IMR-90 (cell line): ENCODE measurements around the gene IST1. TPM values are rescaled to one million over a fixed set of nuclear protein-coding genes. Genes with fewer than 3 reads are reported as not detected.

Source experiments
- ATAC-seq: fragments of 200-7000 bp; cut with Tn5 transposase; 2 replicates; pipeline ENCODE4 v1.9.1; 2020; ENCODE audit warnings: low read depth, mild to moderate bottlenecking, moderate library complexity
- BruUV-seq: library from RNA; stranded (reverse); fragments of 400-500 nt; replicated peaks from 2 replicates; lab custom pipeline; 2021; lab: Mats Ljungman, UMichigan
- CTCF ChIA-PET: fragments of 300-600 bp; formaldehyde crosslinking; extraction: SDS; loops from one replicate; lab custom pipeline; 2021; ENCODE audit warnings: antibody characterized with exemption; lab: Yijun Ruan, JAX
- POLR2A ChIA-PET: fragments of 300-600 bp; sonication (Branson Sonifier 250); formaldehyde crosslinking; loops from one replicate; lab custom pipeline; 2022; ENCODE audit warnings: antibody characterized with exemption; ENCODE audit not compliant: unreplicated experiment; lab: Charles Lee
- DNase-seq: peaks from one replicate; pipeline ENCODE4 v3.0.0; 2013
- H2AFZ ChIP-seq: replicated peaks from 2 replicates; pipeline ENCODE3; 2013; ENCODE audit warnings: low read length, mild to moderate bottlenecking; ENCODE audit not compliant: poor library complexity
- H2AK5ac ChIP-seq: 2 replicates; pipeline ENCODE4 v1.6.1; 2013; ENCODE audit warnings: low read depth, low read length, inconsistent platforms
- H2AK9ac ChIP-seq: replicated peaks from 2 replicates; pipeline ENCODE3; 2013; ENCODE audit warnings: mild to moderate bottlenecking, low read depth, low read length, moderate library complexity; ENCODE audit not compliant: poor library complexity
- H2BK120ac ChIP-seq: 2 replicates; pipeline ENCODE4 v1.6.1; 2013; ENCODE audit warnings: low read depth, low read length, inconsistent platforms
- H2BK15ac ChIP-seq: 3 replicates; pipeline ENCODE4 v1.6.1; 2013; ENCODE audit warnings: low read depth, low read length, inconsistent platforms
- H2BK20ac ChIP-seq: 2 replicates; pipeline ENCODE4 v1.6.1; 2013; ENCODE audit warnings: low read depth, mild to moderate bottlenecking, inconsistent platforms, low read length, moderate library complexity
- H2BK5ac ChIP-seq: 2 replicates; pipeline ENCODE4 v1.6.1; 2013; ENCODE audit warnings: mild to moderate bottlenecking, low read depth, low read length, inconsistent platforms; ENCODE audit not compliant: poor library complexity, severe bottlenecking
- H3K14ac ChIP-seq: replicated peaks from 2 replicates; pipeline ENCODE4 v1.6.1; 2013; ENCODE audit warnings: low read depth, low read length, inconsistent platforms
- H3K18ac ChIP-seq: 2 replicates; pipeline ENCODE4 v1.6.1; 2013; ENCODE audit warnings: low read depth, low read length, control low read depth
- H3K23ac ChIP-seq: 2 replicates; pipeline ENCODE4 v1.6.1; 2013; ENCODE audit warnings: low read depth, low read length, inconsistent platforms
- H3K27ac ChIP-seq: 2 replicates; pipeline ENCODE4 v1.5.1; 2013; ENCODE audit warnings: mild to moderate bottlenecking, control low read depth, low read length; ENCODE audit not compliant: insufficient read depth
- H3K27me3 ChIP-seq: 2 replicates; pipeline ENCODE4 v1.6.1; 2013; ENCODE audit warnings: low read length; ENCODE audit not compliant: control insufficient read depth, insufficient read depth
- H3K36me3 ChIP-seq: 2 replicates; pipeline ENCODE4 v1.6.1; 2013; ENCODE audit warnings: low read length, mixed read lengths; ENCODE audit not compliant: control insufficient read depth, insufficient read depth
- H3K4ac ChIP-seq: 2 replicates; pipeline ENCODE4 v1.6.1; 2013; ENCODE audit warnings: low read depth, low read length, inconsistent platforms
- H3K4me1 ChIP-seq: 2 replicates; pipeline ENCODE4 v1.6.1; 2013; ENCODE audit warnings: low read length, mixed read lengths; ENCODE audit not compliant: control insufficient read depth, insufficient read depth
- H3K4me2 ChIP-seq: 2 replicates; pipeline ENCODE4 v1.6.1; 2013; ENCODE audit warnings: low read depth, mild to moderate bottlenecking, control low read depth, low read length, moderate library complexity
- H3K4me3 ChIP-seq: 2 replicates; pipeline ENCODE4 v1.5.1; 2013; ENCODE audit warnings: low read depth, mild to moderate bottlenecking, control low read depth, low read length, moderate library complexity; ENCODE audit not compliant: insufficient read depth
- H3K56ac ChIP-seq: 2 replicates; pipeline ENCODE4 v1.6.1; 2013; ENCODE audit warnings: low read length, inconsistent platforms; ENCODE audit not compliant: insufficient read depth; ENCODE audit errors: extremely low read depth
- H3K79me1 ChIP-seq, 2 experiments: 2 replicates each; pipeline ENCODE4 v1.6.1; 2013; ENCODE audit warnings: low read length in 2 of 2, inconsistent platforms in 1 of 2, low read depth in 1 of 2
- H3K9ac ChIP-seq: 2 replicates; pipeline ENCODE4 v1.6.1; 2013; ENCODE audit warnings: low read depth, low read length, control low read depth
- H3K9me1 ChIP-seq: 2 replicates; pipeline ENCODE4 v1.6.1; 2013; ENCODE audit warnings: low read length, inconsistent platforms; ENCODE audit not compliant: insufficient read depth
- H3K9me3 ChIP-seq: 2 replicates; pipeline ENCODE4 v1.6.1; 2013; ENCODE audit warnings: low read length; ENCODE audit not compliant: control insufficient read depth, insufficient read depth
- H4K20me1 ChIP-seq: 2 replicates; pipeline ENCODE4 v1.6.1; 2013; ENCODE audit warnings: low read length, inconsistent platforms; ENCODE audit not compliant: insufficient read depth
- H4K5ac ChIP-seq: 2 replicates; pipeline ENCODE4 v1.6.1; 2013; ENCODE audit warnings: mild to moderate bottlenecking, low read depth, low read length, control low read depth
- H4K8ac ChIP-seq, 2 experiments: 2 replicates each; pipeline ENCODE4 v1.6.1; 2013; ENCODE audit warnings: low read depth in 2 of 2, low read length in 2 of 2, control low read depth in 1 of 2, inconsistent platforms in 1 of 2
- H4K91ac ChIP-seq: 2 replicates; pipeline ENCODE4 v1.6.1; 2013; ENCODE audit warnings: low read depth, low read length, inconsistent platforms; ENCODE audit not compliant: insufficient read depth
- CTCF ChIP-seq: conservative IDR thresholded peaks from 2 replicates; pipeline ENCODE4 v1.5.1; 2012; ENCODE audit warnings: mild to moderate bottlenecking, low read depth, low read length, improper control_type of control experiment
- MAFK ChIP-seq: IDR thresholded peaks from 2 replicates; pipeline ENCODE4 v1.6.1; 2012; ENCODE audit warnings: low read depth, low read length, improper control_type of control experiment
- MAZ ChIP-seq: IDR thresholded peaks from 2 replicates; pipeline ENCODE4 v1.6.1; 2012; ENCODE audit warnings: low read depth, mild to moderate bottlenecking, low read length, improper control_type of control experiment, moderate library complexity, borderline replicate concordance
- MXI1 ChIP-seq: IDR thresholded peaks from 2 replicates; pipeline ENCODE4 v1.6.1; 2012; ENCODE audit warnings: low read depth, mild to moderate bottlenecking, low read length, moderate library complexity, borderline replicate concordance
- RAD21 ChIP-seq: IDR thresholded peaks from 2 replicates; pipeline ENCODE4 v1.6.1; 2012; ENCODE audit warnings: low read length, improper control_type of control experiment
- RFX5 ChIP-seq: IDR thresholded peaks from 2 replicates; pipeline ENCODE4 v1.8.0; 2012; ENCODE audit warnings: low read depth, mild to moderate bottlenecking, low read length, moderate library complexity
- SMC3 ChIP-seq: fragments of 150-350 bp; IDR thresholded peaks from 2 replicates; pipeline ENCODE4 v1.6.1; 2016; ENCODE audit warnings: low read depth, mild to moderate bottlenecking, antibody characterized with exemption, low read length, moderate library complexity
- WGBS, 2 experiments: methylation state at CpG; one replicate each; pipeline versions ENCODE4 v1.1.5 to v1.1.7; 2013; ENCODE audit warnings: missing lambda C conversion rate in 2 of 2; ENCODE audit not compliant: insufficient read length in 1 of 2; ENCODE audit errors: extremely low coverage in 2 of 2; 5-methylcytosine and 5-hydroxymethylcytosine counted together
- dilution Hi-C: fragments of 300-500 bp; cut with HindIII; formaldehyde crosslinking; loops from one replicate; pipeline ENCODE4 v1.14.3; 2018; ENCODE audit warnings: low sequenced_read_pairs; ENCODE audit not compliant: unreplicated experiment
- in situ Hi-C: fragments of 300-500 bp; cut with MboI; formaldehyde crosslinking; loops from 3 replicates; pipeline ENCODE4 v1.14.3; 2019; ENCODE audit warnings: low sequenced_read_pairs, inconsistent platforms, mixed read lengths
- intact Hi-C: fragments of 100-400 bp; cut with micrococcal nuclease; formaldehyde crosslinking; loops from 2 replicates; pipeline ENCODE4 v1.10.0; 2022
- polyA plus RNA-seq, 3 experiments: library from polyadenylated mRNA; depleted of rRNA; stranded (reverse); fragments of >200 nt; gene quantifications; 2 replicates each; pipeline ENCODE4 v1.2.3, GENCODE V29; 2012; ENCODE audit warnings: low replicate concordance in 1 of 3
- total RNA-seq: library from RNA; depleted of rRNA; stranded (reverse); fragments of >200 nt; gene quantifications from 2 replicates; pipeline ENCODE4 v1.2.3, GENCODE V29; 2012

IST1 gene
- total and polyA plus RNA-seq, 2 of the 4 experiments (the other 2 are of a cell fraction), result 134 to 186 TPM

- intact Hi-C loops, result no loop called here
- in situ Hi-C loops, result no loop called here
- ATAC-seq (no peak), DNase-seq (no peak)
- no peak for TF ChIP-seq RFX5
- TF ChIP-seq MAZ, result no peak
- TF ChIP-seq CTCF, result no peak
- no peak for TF ChIP-seq RAD21
- no peak for TF ChIP-seq SMC3
- no peak for TF ChIP-seq MXI1
- TF ChIP-seq MAFK, result no peak
- no peak overlapping the region for H3K9ac ChIP-seq
- no peak overlapping the region for H2BK120ac ChIP-seq
- no TSS peak for BruUV-seq
- H3K4ac ChIP-seq, result no peak overlapping the region
- no peak overlapping the region for H2AK5ac ChIP-seq
- H4K91ac ChIP-seq, result no peak overlapping the region
- no peak overlapping the region for H3K56ac ChIP-seq
- H4K20me1 ChIP-seq, result peaks cover 24% of the 10 kb centered on the region
- H2AK9ac ChIP-seq, result no peak overlapping the region
- H3K4me3 ChIP-seq, result no peak overlapping the region
- no peak overlapping the region for H3K18ac ChIP-seq
- peaks cover 21% of the 10 kb centered on the region for H3K9me1 ChIP-seq
- dilution Hi-C loops, result no loop called here
- no peak overlapping the region for H2BK20ac ChIP-seq
- no peak overlapping the region for H2BK5ac ChIP-seq
- no peaks in the 10 kb centered on the region for H3K4me1 ChIP-seq
- H3K36me3 ChIP-seq, result peaks cover 54% of the 10 kb centered on the region
- H3K23ac ChIP-seq, result no peak overlapping the region
- no peak overlapping the region for H4K5ac ChIP-seq
- WGBS, 2 experiments, result 80% methylated on average over 1 of the region's 3 CpGs; no CpG with 5 or more reads in 1 of the 2 experiments
- POLR2A ChIA-PET, result no interaction called here
- CTCF ChIA-PET, result no interaction called here
- no peaks in the 10 kb centered on the region for H3K9me3 ChIP-seq
- H4K8ac ChIP-seq, result no peak overlapping the region
- no peak overlapping the region for H3K14ac ChIP-seq
- no peaks in the 10 kb centered on the region for H3K27me3 ChIP-seq
- peaks cover 36 to 76% of the 10 kb centered on the region in 2 experiments for H3K79me1 ChIP-seq
- H2AFZ ChIP-seq, result no peak overlapping the region
- H2BK15ac ChIP-seq, result no peak overlapping the region
- H3K27ac ChIP-seq, result no peak overlapping the region
- H3K4me2 ChIP-seq, result no peak overlapping the region
These were observed 43.2 kb upstream of the IST1 start for GRCh38 chr16:71852158-71852557.
